CD14-positive monocyte (primary cell): ENCODE measurements around the gene REXO4. TPM values are rescaled to one million over a fixed set of nuclear protein-coding genes. Genes with fewer than 3 reads are reported as not detected.

Experiments
- DNase-seq, 3 donors: peaks; one replicate each; pipeline ENCODE4 v3.0.0-alpha.2; 2011 to 2022
- H2AFZ ChIP-seq: 2 replicates; pipeline ENCODE4 v1.6.0; 2012; ENCODE audit warnings: mild to moderate bottlenecking, low read depth, low read length, inconsistent platforms; ENCODE audit not compliant: insufficient read depth, poor library complexity, severe bottlenecking
- H3K27ac ChIP-seq, 2 donors: 1 replicate in 1 of 2; 2 replicates in 1 of 2; pipeline ENCODE4 v1.5.1; 2012 to 2013; ENCODE audit warnings: low read length in 2 of 2, control low read depth in 1 of 2, inconsistent platforms in 1 of 2, low read depth in 1 of 2, mild to moderate bottlenecking in 1 of 2
- H3K27me3 ChIP-seq, 2 donors: one replicate each; pipeline versions ENCODE4 v1.6.0 to v1.6.1; 2011 to 2013; ENCODE audit warnings: low read length in 2 of 2; ENCODE audit not compliant: control insufficient read depth in 2 of 2, insufficient read depth in 2 of 2
- H3K36me3 ChIP-seq, 2 donors: replicated peaks in 1 of 2; 1 replicate in 1 of 2; 2 replicates in 1 of 2; pipeline versions ENCODE4 v1.5.1 to v1.6.1; 2012 to 2013; ENCODE audit warnings: low read length in 2 of 2, control low read depth in 1 of 2, inconsistent platforms in 1 of 2, mild to moderate bottlenecking in 1 of 2; ENCODE audit not compliant: insufficient read depth in 2 of 2, control insufficient read depth in 1 of 2
- H3K4me1 ChIP-seq, 2 donors: 1 replicate in 1 of 2; 2 replicates in 1 of 2; pipeline versions ENCODE4 v1.5.1 to v1.6.1; 2012 to 2013; ENCODE audit warnings: low read length in 2 of 2, control low read depth in 1 of 2, inconsistent platforms in 1 of 2, mild to moderate bottlenecking in 1 of 2, moderate library complexity in 1 of 2; ENCODE audit not compliant: insufficient read depth in 2 of 2, control insufficient read depth in 1 of 2
- H3K4me2 ChIP-seq: replicated peaks from 2 replicates; pipeline ENCODE3; 2012; ENCODE audit warnings: low read length, moderate library complexity, mild to moderate bottlenecking; ENCODE audit not compliant: poor library complexity, severe bottlenecking; ENCODE audit errors: extremely low read depth
- H3K4me3 ChIP-seq, 3 experiments: fragments of 200-600 bp in 1 of 3; sonication (generic) in 1 of 3; replicated peaks in 1 of 3; 1 replicate in 2 of 3; 2 replicates in 1 of 3; pipeline ENCODE4 v1.5.1; 2011 to 2013; ENCODE audit warnings: low read length in 3 of 3, mild to moderate bottlenecking in 3 of 3, control low read depth in 2 of 3, low read depth in 2 of 3, inconsistent platforms in 1 of 3, moderate library complexity in 1 of 3
- H3K79me2 ChIP-seq: 2 replicates; pipeline ENCODE4 v1.6.0; 2012; ENCODE audit warnings: mild to moderate bottlenecking, control low read depth, inconsistent platforms, low read length, moderate library complexity; ENCODE audit not compliant: insufficient read depth
- H3K9ac ChIP-seq: 2 replicates; pipeline ENCODE4 v1.6.0; 2017; ENCODE audit warnings: low read length, mild to moderate bottlenecking; ENCODE audit not compliant: insufficient read depth, poor library complexity, severe bottlenecking
- H3K9me3 ChIP-seq, 2 donors: replicated peaks in 1 of 2; 1 replicate in 1 of 2; 2 replicates in 1 of 2; pipeline versions ENCODE4 v1.5.1 to v1.6.1; 2012 to 2013; ENCODE audit warnings: low read length in 2 of 2, control low read depth in 1 of 2; ENCODE audit not compliant: control insufficient read depth in 1 of 2, insufficient read depth in 1 of 2
- H4K20me1 ChIP-seq: 2 replicates; pipeline ENCODE4 v1.6.0; 2012; ENCODE audit warnings: mild to moderate bottlenecking, low read length, control low read depth, moderate library complexity; ENCODE audit not compliant: insufficient read depth
- H3K27ac Mint-ChIP-seq, 7 donors: one replicate each; pipeline ENCODE4 v1.8.0; 2020; ENCODE audit warnings: mild to moderate bottlenecking in 7 of 7, mixed read lengths in 7 of 7, moderate library complexity in 6 of 7, inconsistent platforms in 2 of 7
- H3K27me3 Mint-ChIP-seq, 3 donors: one replicate each; pipeline ENCODE4 v1.8.0; 2021 to 2022; ENCODE audit warnings: low read depth in 3 of 3, mild to moderate bottlenecking in 3 of 3, mixed read lengths in 3 of 3, moderate library complexity in 3 of 3, inconsistent platforms in 1 of 3
- H3K36me3 Mint-ChIP-seq, 2 donors: one replicate each; pipeline ENCODE4 v1.8.0; 2020; ENCODE audit warnings: mixed read lengths in 2 of 2, inconsistent platforms in 1 of 2, mild to moderate bottlenecking in 1 of 2
- H3K4me1 Mint-ChIP-seq: one replicate; pipeline ENCODE4 v1.8.0; 2020; ENCODE audit warnings: mild to moderate bottlenecking, mixed read lengths
- H3K4me3 Mint-ChIP-seq, 2 donors: one replicate each; pipeline ENCODE4 v1.8.0; 2020; ENCODE audit warnings: mild to moderate bottlenecking in 2 of 2, mixed read lengths in 2 of 2, moderate library complexity in 1 of 2
- H3K9me3 Mint-ChIP-seq, 7 donors: one replicate each; pipeline ENCODE4 v1.8.0; 2020 to 2022; ENCODE audit warnings: mixed read lengths in 7 of 7, mild to moderate bottlenecking in 6 of 7, moderate library complexity in 6 of 7, inconsistent platforms in 2 of 7
- CTCF ChIP-seq: fragments of 200-600 bp; IDR thresholded peaks from one replicate; pipeline ENCODE4 v1.8.0; 2022; ENCODE audit warnings: antibody characterized with exemption, mild to moderate bottlenecking
- WGBS: methylation state at CpG from one replicate; pipeline ENCODE4 v1.1.5; 2013; ENCODE audit warnings: missing lambda C conversion rate; ENCODE audit not compliant: insufficient coverage; 5-methylcytosine and 5-hydroxymethylcytosine counted together
- intact Hi-C, 2 donors: fragments of 100-400 bp; cut with micrococcal nuclease; formaldehyde crosslinking; loops; one replicate each; pipeline versions ENCODE4 v1.15.0 to v1.15.1; 2023
- polyA plus RNA-seq, 3 donors: library from polyadenylated mRNA; depleted of rRNA in 1 of 3; unstranded in 2 of 3; stranded (reverse) in 1 of 3; fragments of 300-500 nt in 2 of 3; fragments of >200 nt in 1 of 3; fragmentation: Illumina TruSeq in 2 of 3; gene quantifications; 1 replicate in 2 of 3; 2 replicates in 1 of 3; pipeline ENCODE4 v1.2.3, GENCODE V29; 2012 to 2021

The REXO4 gene
- polyA plus RNA-seq, 3 donors: 3.0 to 11.0 (median 4.2) TPM

GRCh38 chr9:133384736-133385321 lies 33.0 kb downstream of the REXO4 start:
- Histone ChIP-seq H3K9ac (no peak overlapping the region), H4K20me1 (no peaks in the 10 kb centered on the region), H3K4me2 (no peak overlapping the region), H3K36me3 (no peaks in the 10 kb centered on the region), H3K4me3 (no peak overlapping the region), H3K79me2 (no peaks in the 10 kb centered on the region), H2AFZ (no peak overlapping the region), H3K4me1 (no peaks in the 10 kb centered on the region), H3K9me3 (no peaks in the 10 kb centered on the region), H3K27me3 (no peaks in the 10 kb centered on the region), H3K27ac (no peak overlapping the region)
- 93% methylated on average over 15 of the region's 17 CpGs for WGBS
- peaks cover 2 to 6% (median 3%) of the 10 kb centered on the region in 3 donors for H3K27me3 Mint-ChIP-seq
- H3K36me3 Mint-ChIP-seq: no peaks in the 10 kb centered on the region
- no peak overlapping the region for H3K4me3 Mint-ChIP-seq
- no peaks in the 10 kb centered on the region for H3K9me3 Mint-ChIP-seq
- TF ChIP-seq CTCF: no peak
- intact Hi-C loops: no loop called here
- H3K27ac Mint-ChIP-seq: no peak overlapping the region
- no peaks in the 10 kb centered on the region for H3K4me1 Mint-ChIP-seq
- no peak for DNase-seq

- TF ChIP-seq CTCF: no peak
- no peak for DNase-seq
- no peaks in the 10 kb centered on the region for H3K27me3 ChIP-seq
- Mint-ChIP-seq H3K4me1 (peaks cover 6% of the 10 kb centered on the region), H3K36me3 (no peaks in the 10 kb centered on the region), H3K9me3 (no peaks in the 10 kb centered on the region), H3K4me3 (no peak overlapping the region), H3K27me3 (peaks cover 2 to 4% (median 3%) of the 10 kb centered on the region in 3 donors), H3K27ac (no peak overlapping the region)
- H3K4me3 ChIP-seq: no peak overlapping the region
- intact Hi-C loops: no loop called here
- H3K27ac ChIP-seq: no peak overlapping the region
- no peaks in the 10 kb centered on the region for H4K20me1 ChIP-seq
- H3K4me2 ChIP-seq: no peak overlapping the region
- peaks cover 0 to 4% of the 10 kb centered on the region in 2 donors for H3K4me1 ChIP-seq
- H2AFZ ChIP-seq: no peak overlapping the region
- H3K36me3 ChIP-seq: no peaks in the 10 kb centered on the region
- WGBS: 93% methylated on average over 3 of the region's 3 CpGs
- H3K9ac ChIP-seq: no peak overlapping the region
- no peaks in the 10 kb centered on the region for H3K79me2 ChIP-seq
- no peaks in the 10 kb centered on the region for H3K9me3 ChIP-seq
Measured at GRCh38 chr9:133383438-133383837, 34.4 kb downstream of the REXO4 start.
